Measurements from ENCODE around the gene TLE1.

The TLE1 gene

GRCh38 chr9:81598123-81598497, 91.2 kb downstream of the TLE1 start:
- no peak for DNase-seq
- Histone ChIP-seq H2BK5ac (ENCODE audit: low read depth, low read length, poor library complexity, severe bottlenecking) (no peak overlapping the region), H4K91ac (ENCODE audit: low read length) (no peak overlapping the region), H2BK12ac (ENCODE audit: low read length in 2 of 2) (no peak overlapping the region), H3K36me3 (ENCODE audit: control insufficient read depth in 1 of 2, insufficient read depth in 2 of 2, low read depth in 1 of 2, low read length in 2 of 2) (peaks cover 2 to 36% of the 10 kb centered on the region in 2 experiments), H3K9ac (ENCODE audit: low read length) (no peak overlapping the region), H3K23ac (ENCODE audit: low read length in 2 of 2) (no peak overlapping the region), H2AK5ac (ENCODE audit: low read length, severe bottlenecking) (no peak overlapping the region), H3K4ac (ENCODE audit: low read depth in 1 of 2, low read length in 2 of 2) (no peak overlapping the region), H4K8ac (ENCODE audit: low read length) (no peak overlapping the region), H3K18ac (ENCODE audit: low read depth in 1 of 2, low read length in 2 of 2) (no peak overlapping the region), H3K4me3 (ENCODE audit: insufficient read depth in 1 of 2, low read depth in 1 of 2, low read length in 2 of 2) (no peak overlapping the region), H3K27ac (ENCODE audit: low read length, poor library complexity, severe bottlenecking) (no peak overlapping the region), H2BK120ac (ENCODE audit: low read depth, low read length) (no peak overlapping the region), H3K14ac (ENCODE audit: low read length in 2 of 2) (no peak overlapping the region), H3K4me2 (ENCODE audit: low read length, poor library complexity, severe bottlenecking) (no peak overlapping the region), H3K79me1 (replicated peaks; ENCODE audit: low read length, poor library complexity, severe bottlenecking) (peaks cover 3% of the 10 kb centered on the region), H2BK15ac (ENCODE audit: low read depth, poor library complexity, severe bottlenecking) (no peak overlapping the region), H3K4me1 (ENCODE audit: control insufficient read depth, insufficient read depth, low read depth, low read length) (peaks cover 12% of the 10 kb centered on the region), H3K9me3 (ENCODE audit: control insufficient read depth, low read length) (no peaks in the 10 kb centered on the region), H2AFZ (ENCODE audit: low read depth, low read length) (no peak overlapping the region), H3K27me3 (ENCODE audit: control insufficient read depth in 1 of 2, insufficient read depth in 1 of 2, low read length in 2 of 2) (no peaks in the 10 kb centered on the region)
- 94% methylated on average over 9 of the region's 9 CpGs for WGBS

GRCh38 chr9:81597419-81598122, 91.8 kb downstream of the TLE1 start:
- peaks cover 3 to 37% of the 10 kb centered on the region in 2 experiments for H3K36me3 ChIP-seq (ENCODE audit: control insufficient read depth in 1 of 2, insufficient read depth in 2 of 2, low read depth in 1 of 2, low read length in 2 of 2)
- peak overlapping the region; percentile 47 for H4K8ac ChIP-seq (ENCODE audit: low read length)
- H3K14ac ChIP-seq (ENCODE audit: low read length in 2 of 2), result no peak overlapping the region
- no peak overlapping the region for H3K4me2 ChIP-seq (ENCODE audit: low read length, poor library complexity, severe bottlenecking)
- no peak overlapping the region for H2BK120ac ChIP-seq (ENCODE audit: low read depth, low read length)
- DNase-seq, result no peak
- H4K91ac ChIP-seq (ENCODE audit: low read length), result no peak overlapping the region
- H2BK15ac ChIP-seq (ENCODE audit: low read depth, poor library complexity, severe bottlenecking), result no peak overlapping the region
- peak overlapping the region in 1 of 2 experiments; percentile 61 for H3K18ac ChIP-seq (ENCODE audit: low read depth in 1 of 2, low read length in 2 of 2)
- H2BK5ac ChIP-seq (ENCODE audit: low read depth, low read length, poor library complexity, severe bottlenecking), result no peak overlapping the region
- H3K9me3 ChIP-seq (ENCODE audit: control insufficient read depth, low read length), result no peaks in the 10 kb centered on the region
- H3K79me1 ChIP-seq (replicated peaks; ENCODE audit: low read length, poor library complexity, severe bottlenecking), result peaks cover 3% of the 10 kb centered on the region
- H3K27ac ChIP-seq (ENCODE audit: low read length, poor library complexity, severe bottlenecking), result no peak overlapping the region
- H3K4me1 ChIP-seq (ENCODE audit: control insufficient read depth, insufficient read depth, low read depth, low read length), result peaks cover 12% of the 10 kb centered on the region
- H3K4ac ChIP-seq (ENCODE audit: low read depth in 1 of 2, low read length in 2 of 2), result no peak overlapping the region
- no peak overlapping the region for H3K4me3 ChIP-seq (ENCODE audit: insufficient read depth in 1 of 2, low read depth in 1 of 2, low read length in 2 of 2)
- no peak overlapping the region for H3K23ac ChIP-seq (ENCODE audit: low read length in 2 of 2)
- 82% methylated on average over 12 of the region's 12 CpGs for WGBS
- H2AFZ ChIP-seq (ENCODE audit: low read depth, low read length), result no peak overlapping the region
- H2AK5ac ChIP-seq (ENCODE audit: low read length, severe bottlenecking), result peak overlapping the region; percentile 10
- no peak overlapping the region for H3K9ac ChIP-seq (ENCODE audit: low read length)
- H2BK12ac ChIP-seq (ENCODE audit: low read length in 2 of 2), result no peak overlapping the region
- H3K27me3 ChIP-seq (ENCODE audit: control insufficient read depth in 1 of 2, insufficient read depth in 1 of 2, low read length in 2 of 2), result no peaks in the 10 kb centered on the region

DNA sequence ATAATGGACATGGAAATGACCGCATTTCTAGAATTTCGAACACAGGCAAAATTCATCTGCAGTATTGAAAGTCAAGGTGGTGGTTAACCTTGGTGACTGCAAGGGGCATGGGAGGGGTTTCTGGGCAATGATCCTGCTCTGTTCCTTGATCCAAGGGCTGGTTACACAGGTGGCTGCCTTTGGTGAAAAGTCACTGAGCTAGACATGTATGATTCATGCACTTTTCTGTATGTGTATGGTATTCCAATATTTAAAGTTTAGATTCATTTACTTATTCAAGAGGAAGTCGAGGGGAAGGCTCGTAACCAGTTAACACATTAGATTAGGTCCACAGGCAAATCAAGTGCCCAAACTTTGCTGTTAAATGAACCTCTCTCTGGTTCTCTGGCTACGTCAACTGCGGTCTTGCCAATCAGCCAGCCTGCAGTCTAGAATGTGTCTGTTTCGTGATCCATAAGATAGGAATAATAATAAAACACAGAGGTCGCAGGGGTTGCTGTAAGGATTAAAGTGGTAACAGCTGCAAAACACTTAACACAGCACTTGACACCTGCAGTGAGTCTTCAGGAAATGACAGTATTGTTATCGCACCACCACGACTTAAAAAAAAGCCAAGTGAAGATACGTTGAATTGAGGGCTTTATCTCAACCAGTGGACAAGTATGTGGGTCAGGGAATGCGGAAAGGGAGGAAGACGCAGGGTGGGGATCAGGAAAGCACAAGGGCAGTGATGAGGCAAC, 92.5 kb downstream of the TLE1 start:
- Histone ChIP-seq H3K79me1 (replicated peaks; ENCODE audit: low read length, poor library complexity, severe bottlenecking) (peaks cover 3% of the 10 kb centered on the region), H3K4me1 (ENCODE audit: control insufficient read depth, insufficient read depth, low read depth, low read length) (peaks cover 12% of the 10 kb centered on the region), H3K23ac (ENCODE audit: low read length in 2 of 2) (no peak overlapping the region), H2AFZ (ENCODE audit: low read depth, low read length) (no peak overlapping the region), H3K36me3 (ENCODE audit: control insufficient read depth in 1 of 2, insufficient read depth in 2 of 2, low read depth in 1 of 2, low read length in 2 of 2) (peaks cover 5 to 34% of the 10 kb centered on the region in 2 experiments), H3K18ac (ENCODE audit: low read depth in 1 of 2, low read length in 2 of 2) (peak overlapping the region in 1 of 2 experiments; percentile 61), H2BK5ac (ENCODE audit: low read depth, low read length, poor library complexity, severe bottlenecking) (no peak overlapping the region), H3K4ac (ENCODE audit: low read depth in 1 of 2, low read length in 2 of 2) (no peak overlapping the region), H3K4me2 (ENCODE audit: low read length, poor library complexity, severe bottlenecking) (no peak overlapping the region), H3K27me3 (ENCODE audit: control insufficient read depth in 1 of 2, insufficient read depth in 1 of 2, low read length in 2 of 2) (no peaks in the 10 kb centered on the region), H3K9me3 (ENCODE audit: control insufficient read depth, low read length) (no peaks in the 10 kb centered on the region), H3K9ac (ENCODE audit: low read length) (no peak overlapping the region), H3K27ac (ENCODE audit: low read length, poor library complexity, severe bottlenecking) (peak overlapping the region; percentile 3), H2BK12ac (ENCODE audit: low read length in 2 of 2) (peak overlapping the region in 1 of 2 experiments; percentile 56), H3K14ac (ENCODE audit: low read length in 2 of 2) (no peak overlapping the region), H4K8ac (ENCODE audit: low read length) (peak overlapping the region; percentile 47), H4K91ac (ENCODE audit: low read length) (no peak overlapping the region), H3K4me3 (ENCODE audit: insufficient read depth in 1 of 2, low read depth in 1 of 2, low read length in 2 of 2) (no peak overlapping the region), H2AK5ac (ENCODE audit: low read length, severe bottlenecking) (peak overlapping the region; percentile 60), H2BK15ac (ENCODE audit: low read depth, poor library complexity, severe bottlenecking) (no peak overlapping the region), H2BK120ac (ENCODE audit: low read depth, low read length) (no peak overlapping the region)
- WGBS, result 38% methylated on average over 13 of the region's 13 CpGs
- DNase-seq, result peak; percentile 19

GRCh38 chr9:81595887-81596543, 93.3 kb downstream of the TLE1 start:
- Histone ChIP-seq H2AFZ (ENCODE audit: low read depth, low read length) (no peak overlapping the region), H4K91ac (ENCODE audit: low read length) (no peak overlapping the region), H3K27me3 (ENCODE audit: control insufficient read depth in 1 of 2, insufficient read depth in 1 of 2, low read length in 2 of 2) (no peaks in the 10 kb centered on the region), H2BK12ac (ENCODE audit: low read length in 2 of 2) (peak overlapping the region in 1 of 2 experiments; percentile 56), H3K9ac (ENCODE audit: low read length) (no peak overlapping the region), H3K79me1 (replicated peaks; ENCODE audit: low read length, poor library complexity, severe bottlenecking) (peaks cover 3% of the 10 kb centered on the region), H2AK5ac (ENCODE audit: low read length, severe bottlenecking) (no peak overlapping the region), H3K4me3 (ENCODE audit: insufficient read depth in 1 of 2, low read depth in 1 of 2, low read length in 2 of 2) (no peak overlapping the region), H3K18ac (ENCODE audit: low read depth in 1 of 2, low read length in 2 of 2) (no peak overlapping the region), H3K9me3 (ENCODE audit: control insufficient read depth, low read length) (no peaks in the 10 kb centered on the region), H3K4me2 (ENCODE audit: low read length, poor library complexity, severe bottlenecking) (no peak overlapping the region), H2BK5ac (ENCODE audit: low read depth, low read length, poor library complexity, severe bottlenecking) (no peak overlapping the region), H2BK15ac (ENCODE audit: low read depth, poor library complexity, severe bottlenecking) (no peak overlapping the region), H3K27ac (ENCODE audit: low read length, poor library complexity, severe bottlenecking) (no peak overlapping the region), H3K4me1 (ENCODE audit: control insufficient read depth, insufficient read depth, low read depth, low read length) (peaks cover 14% of the 10 kb centered on the region), H3K23ac (ENCODE audit: low read length in 2 of 2) (no peak overlapping the region), H3K36me3 (ENCODE audit: control insufficient read depth in 1 of 2, insufficient read depth in 2 of 2, low read depth in 1 of 2, low read length in 2 of 2) (peaks cover 7 to 35% of the 10 kb centered on the region in 2 experiments), H3K4ac (ENCODE audit: low read depth in 1 of 2, low read length in 2 of 2) (no peak overlapping the region), H4K8ac (ENCODE audit: low read length) (no peak overlapping the region), H2BK120ac (ENCODE audit: low read depth, low read length) (no peak overlapping the region), H3K14ac (ENCODE audit: low read length in 2 of 2) (no peak overlapping the region)
- no peak for DNase-seq
- WGBS, result 51% methylated on average over 8 of the region's 10 CpGs

All from mesenchymal stem cell (in vitro differentiated cells and primary cell).